Liver (tissue), 9 donors: Measurements from ENCODE around the gene FEM1B. TPM values are rescaled to one million over a fixed set of nuclear protein-coding genes. Genes with fewer than 3 reads are reported as not detected.

Experiments used
- DNase-seq: peaks from one replicate; pipeline ENCODE4 v3.0.0-alpha.2; 2017; ENCODE audit warnings: low spot score
- H3K27ac ChIP-seq, 2 donors: one replicate each; pipeline ENCODE4 v1.7.0; 2013; ENCODE audit warnings: inconsistent platforms in 2 of 2, low read length in 2 of 2, control low read depth in 1 of 2, low read depth in 1 of 2, mild to moderate bottlenecking in 1 of 2
- H3K27me3 ChIP-seq, 4 donors: one replicate each; pipeline versions ENCODE4 v1.6.1 to v1.7.0; 2013; ENCODE audit warnings: low read length in 3 of 4, inconsistent platforms in 1 of 4, mild to moderate bottlenecking in 1 of 4, moderate library complexity in 1 of 4; ENCODE audit not compliant: control insufficient read depth in 4 of 4, insufficient read depth in 4 of 4
- H3K36me3 ChIP-seq, 4 donors: one replicate each; pipeline versions ENCODE4 v1.6.1 to v1.7.0; 2013; ENCODE audit warnings: low read length in 3 of 4, mild to moderate bottlenecking in 3 of 4, low read depth in 1 of 4, moderate library complexity in 1 of 4; ENCODE audit not compliant: control insufficient read depth in 4 of 4, insufficient read depth in 3 of 4
- H3K4me1 ChIP-seq, 4 donors: one replicate each; pipeline versions ENCODE4 v1.6.1 to v1.7.0; 2013; ENCODE audit warnings: low read length in 3 of 4, mild to moderate bottlenecking in 3 of 4, moderate library complexity in 1 of 4; ENCODE audit not compliant: control insufficient read depth in 4 of 4, insufficient read depth in 4 of 4
- H3K4me3 ChIP-seq, 3 donors: one replicate each; pipeline versions ENCODE4 v1.6.1 to v1.7.0; 2013; ENCODE audit warnings: low read length in 3 of 3, control low read depth in 1 of 3, low read depth in 1 of 3, mild to moderate bottlenecking in 1 of 3
- H3K9ac ChIP-seq, 2 donors: one replicate each; pipeline ENCODE4 v1.7.0; 2013; ENCODE audit warnings: low read length in 2 of 2, mild to moderate bottlenecking in 2 of 2, moderate library complexity in 2 of 2, control low read depth in 1 of 2, low read depth in 1 of 2
- H3K9me3 ChIP-seq, 4 donors: one replicate each; pipeline versions ENCODE4 v1.6.1 to v1.7.0; 2013; ENCODE audit warnings: low read length in 3 of 4; ENCODE audit not compliant: control insufficient read depth in 4 of 4
- EGR1 ChIP-seq, 2 donors: IDR thresholded peaks; 2 replicates each; pipeline ENCODE4 v1.6.1; 2016 to 2018; ENCODE audit warnings: antibody characterized with exemption in 2 of 2, low read depth in 2 of 2
- FOXA1 ChIP-seq: IDR thresholded peaks from 2 replicates; pipeline ENCODE4 v1.6.1; 2016; ENCODE audit warnings: antibody characterized with exemption
- FOXA2 ChIP-seq: IDR thresholded peaks from 2 replicates; pipeline ENCODE4 v1.6.1; 2016; ENCODE audit warnings: antibody characterized with exemption
- GABPA ChIP-seq, 2 donors: IDR thresholded peaks in 1 of 2; conservative IDR thresholded peaks in 1 of 2; 2 replicates each; pipeline ENCODE4 v1.6.1; 2016; ENCODE audit warnings: antibody characterized with exemption in 2 of 2, mild to moderate bottlenecking in 1 of 2, moderate library complexity in 1 of 2
- HNF4A ChIP-seq, 2 donors: conservative IDR thresholded peaks; 2 replicates each; pipeline ENCODE4 v1.6.1; 2016; ENCODE audit warnings: antibody characterized with exemption in 2 of 2, mild to moderate bottlenecking in 2 of 2
- HNF4G ChIP-seq: IDR thresholded peaks from 2 replicates; pipeline ENCODE4 v1.6.1; 2016; ENCODE audit warnings: antibody characterized with exemption
- JUND ChIP-seq, 2 donors: IDR thresholded peaks; 2 replicates each; pipeline ENCODE4 v1.6.1; 2016; ENCODE audit warnings: antibody characterized with exemption in 2 of 2
- NR2F2 ChIP-seq: IDR thresholded peaks from 2 replicates; pipeline ENCODE4 v1.6.1; 2016; ENCODE audit warnings: antibody characterized with exemption
- RAD21 ChIP-seq, 2 donors: IDR thresholded peaks; 2 replicates each; pipeline ENCODE4 v1.6.1; 2016; ENCODE audit warnings: antibody characterized with exemption in 2 of 2, mild to moderate bottlenecking in 2 of 2
- RXRA ChIP-seq, 2 donors: IDR thresholded peaks; 2 replicates each; pipeline ENCODE4 v1.6.1; 2017 to 2018; ENCODE audit warnings: antibody characterized with exemption in 2 of 2, mild to moderate bottlenecking in 1 of 2
- SP1 ChIP-seq: IDR thresholded peaks from 2 replicates; pipeline ENCODE4 v1.6.1; 2018; ENCODE audit warnings: antibody characterized with exemption, mild to moderate bottlenecking
- TAF1 ChIP-seq: conservative IDR thresholded peaks from 2 replicates; pipeline ENCODE4 v1.6.1; 2016; ENCODE audit warnings: antibody characterized with exemption, mild to moderate bottlenecking
- YY1 ChIP-seq: IDR thresholded peaks from 2 replicates; pipeline ENCODE4 v1.6.1; 2016; ENCODE audit warnings: antibody characterized with exemption, mild to moderate bottlenecking
- whole genome bisulfite sequencing: extraction: QIAGEN DNeasy Blood & Tissue Kit; methylation state at CpG from one replicate; pipeline ENCODE4 v1.1.7; 2013; 5-methylcytosine and 5-hydroxymethylcytosine counted together
- polyA plus RNA-seq, 2 donors: library from polyadenylated mRNA; stranded (reverse) in 1 of 2; unstranded in 1 of 2; fragments of 200-250 nt in 1 of 2; fragments of >200 nt in 1 of 2; fragmentation: Nextera tagmentation in 1 of 2; extraction: Ambion mirVana in 1 of 2; gene quantifications; one replicate each; pipeline versions ENCODE4 v1.2.1 to v1.2.3, GENCODE V29; 2013 to 2015
- total RNA-seq, 2 donors: library from RNA; depleted of rRNA; stranded (reverse); fragments of >200 nt; gene quantifications; one replicate each; pipeline ENCODE4 v1.2.3, GENCODE V29; 2014
- TF ChIP-seq, protein P1 (sequence below): fragments of 150-350 bp; IDR thresholded peaks from 2 replicates; pipeline ENCODE4 v1.5.1; 2017; ENCODE audit warnings: improper control_type of control experiment, low read depth, low read length; ENCODE audit not compliant: missing input control
- TF ChIP-seq, protein P2 (sequence below): IDR thresholded peaks from 2 replicates; pipeline ENCODE4 v1.6.1; 2016; ENCODE audit warnings: antibody characterized with exemption
- TF ChIP-seq, protein P3 (sequence below): IDR thresholded peaks from 2 replicates; pipeline ENCODE4 v1.6.1; 2016; ENCODE audit warnings: antibody characterized with exemption, mild to moderate bottlenecking
- TF ChIP-seq, protein P4 (sequence below): IDR thresholded peaks from 2 replicates; pipeline ENCODE4 v1.6.1; 2016; ENCODE audit warnings: antibody characterized with exemption
- TF ChIP-seq, protein P5 (sequence below): IDR thresholded peaks from 2 replicates; pipeline ENCODE4 v1.6.1; 2016; ENCODE audit warnings: antibody characterized with exemption
- donor health status: healthy.
- donor health status: healthy.
- donor health status: healthy.
- donor health status: healthy.
- donor health status: healthy.

The FEM1B gene
- total and polyA plus RNA-seq, 4 donors: 6.2 to 39.5 (median 17.8) TPM

DNA sequence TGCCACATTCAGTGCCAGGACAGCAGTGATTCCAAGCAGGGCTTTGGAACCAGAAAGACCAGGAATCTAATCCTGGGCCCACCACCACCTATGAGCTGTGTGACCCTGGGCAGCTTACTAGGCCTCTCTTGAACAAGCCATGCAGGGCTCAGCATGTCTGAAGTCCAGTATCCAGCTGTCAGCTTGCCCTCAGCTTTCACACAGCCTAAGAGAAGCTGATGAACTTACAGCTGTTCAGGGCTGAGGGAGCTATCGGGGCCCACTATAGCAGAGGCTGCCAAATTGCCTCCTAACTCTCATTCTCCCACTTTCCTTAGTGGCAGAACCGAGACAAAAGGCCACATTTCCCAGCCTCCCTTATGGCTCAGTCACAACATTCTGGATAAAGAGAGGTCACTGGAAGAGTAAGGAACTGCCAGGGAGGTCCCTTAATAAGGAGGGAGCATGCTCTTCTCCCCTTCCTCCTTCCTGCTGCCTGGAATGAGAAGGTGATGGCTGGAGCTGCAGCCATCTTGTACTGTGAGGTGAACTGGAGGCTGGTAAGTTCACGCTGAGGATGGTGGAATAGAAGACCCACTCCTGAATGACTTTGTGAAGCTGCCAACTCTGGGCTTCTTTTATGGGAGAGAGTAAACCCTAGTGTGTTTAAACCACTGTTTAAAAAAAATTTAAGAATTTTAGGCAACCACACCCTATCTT, 34.5 kb downstream of the FEM1B start:
- Histone ChIP-seq H3K9ac (no peak overlapping the region), H3K27ac (no peak overlapping the region), H3K36me3 (no peaks in the 10 kb centered on the region), H3K27me3 (no peaks in the 10 kb centered on the region), H3K4me3 (no peak overlapping the region), H3K9me3 (no peaks in the 10 kb centered on the region), H3K4me1 (peaks cover 4 to 8% (median 6%) of the 10 kb centered on the region in 4 donors)
- peak; percentile 13 for DNase-seq
- no peak for TF ChIP-seq YY1
- TF ChIP-seq, protein P1, sequence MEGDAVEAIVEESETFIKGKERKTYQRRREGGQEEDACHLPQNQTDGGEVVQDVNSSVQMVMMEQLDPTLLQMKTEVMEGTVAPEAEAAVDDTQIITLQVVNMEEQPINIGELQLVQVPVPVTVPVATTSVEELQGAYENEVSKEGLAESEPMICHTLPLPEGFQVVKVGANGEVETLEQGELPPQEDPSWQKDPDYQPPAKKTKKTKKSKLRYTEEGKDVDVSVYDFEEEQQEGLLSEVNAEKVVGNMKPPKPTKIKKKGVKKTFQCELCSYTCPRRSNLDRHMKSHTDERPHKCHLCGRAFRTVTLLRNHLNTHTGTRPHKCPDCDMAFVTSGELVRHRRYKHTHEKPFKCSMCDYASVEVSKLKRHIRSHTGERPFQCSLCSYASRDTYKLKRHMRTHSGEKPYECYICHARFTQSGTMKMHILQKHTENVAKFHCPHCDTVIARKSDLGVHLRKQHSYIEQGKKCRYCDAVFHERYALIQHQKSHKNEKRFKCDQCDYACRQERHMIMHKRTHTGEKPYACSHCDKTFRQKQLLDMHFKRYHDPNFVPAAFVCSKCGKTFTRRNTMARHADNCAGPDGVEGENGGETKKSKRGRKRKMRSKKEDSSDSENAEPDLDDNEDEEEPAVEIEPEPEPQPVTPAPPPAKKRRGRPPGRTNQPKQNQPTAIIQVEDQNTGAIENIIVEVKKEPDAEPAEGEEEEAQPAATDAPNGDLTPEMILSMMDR: no peak
- TF ChIP-seq RXRA (IDR thresholded peaks at IDR 0.05): no peak
- no peak for TF ChIP-seq TAF1
- no peak for TF ChIP-seq HNF4A (conservative IDR thresholded peaks at IDR 0.05)
- no peak for TF ChIP-seq HNF4G
- WGBS: 94% methylated on average over 3 of the region's 3 CpGs

DNA sequence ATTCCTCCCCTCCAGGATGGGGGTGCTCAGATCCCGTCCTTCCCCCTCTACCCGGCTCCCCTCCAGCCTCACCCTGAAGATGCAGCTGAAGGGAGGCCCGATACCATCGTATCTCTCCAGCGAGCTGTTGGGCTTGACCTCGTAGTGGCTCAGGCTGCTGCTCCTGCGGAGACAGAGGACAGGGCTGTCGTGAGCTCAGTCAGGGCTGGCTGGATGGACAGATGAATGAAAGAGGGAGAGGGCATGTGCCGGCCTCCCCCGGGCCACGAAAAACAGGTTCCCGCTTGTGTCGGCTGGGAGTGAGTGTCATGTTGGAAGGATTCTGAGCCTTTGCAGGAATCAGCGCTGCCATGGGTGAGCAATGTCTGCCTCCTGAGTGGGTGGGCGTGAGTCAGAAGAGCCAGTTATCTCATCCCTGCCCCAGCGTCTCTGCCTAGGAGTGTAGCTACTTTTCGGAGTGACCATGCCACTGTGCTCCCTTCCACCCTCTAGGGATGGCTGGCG, 35.2 kb downstream of the FEM1B start:
- TF ChIP-seq HNF4G: no peak
- no peak for TF ChIP-seq EGR1 (IDR thresholded peaks at IDR 0.05; ENCODE audit: low read depth in 2 of 2)
- no peak for TF ChIP-seq SP1
- TF ChIP-seq RXRA (IDR thresholded peaks at IDR 0.05): no peak
- TF ChIP-seq RAD21 (IDR thresholded peaks at IDR 0.05): no peak
- no peak for TF ChIP-seq YY1
- TF ChIP-seq JUND (IDR thresholded peaks at IDR 0.05): no peak
- TF ChIP-seq, protein P2, sequence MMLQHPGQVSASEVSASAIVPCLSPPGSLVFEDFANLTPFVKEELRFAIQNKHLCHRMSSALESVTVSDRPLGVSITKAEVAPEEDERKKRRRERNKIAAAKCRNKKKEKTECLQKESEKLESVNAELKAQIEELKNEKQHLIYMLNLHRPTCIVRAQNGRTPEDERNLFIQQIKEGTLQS: no peak
- TF ChIP-seq GABPA (IDR thresholded peaks at IDR 0.05 in 1 of 2, conservative IDR thresholded peaks at IDR 0.05 in 1 of 2): no peak
- TF ChIP-seq, protein P1: no peak
- no peak for TF ChIP-seq HNF4A (conservative IDR thresholded peaks at IDR 0.05)
- TF ChIP-seq, protein P3, sequence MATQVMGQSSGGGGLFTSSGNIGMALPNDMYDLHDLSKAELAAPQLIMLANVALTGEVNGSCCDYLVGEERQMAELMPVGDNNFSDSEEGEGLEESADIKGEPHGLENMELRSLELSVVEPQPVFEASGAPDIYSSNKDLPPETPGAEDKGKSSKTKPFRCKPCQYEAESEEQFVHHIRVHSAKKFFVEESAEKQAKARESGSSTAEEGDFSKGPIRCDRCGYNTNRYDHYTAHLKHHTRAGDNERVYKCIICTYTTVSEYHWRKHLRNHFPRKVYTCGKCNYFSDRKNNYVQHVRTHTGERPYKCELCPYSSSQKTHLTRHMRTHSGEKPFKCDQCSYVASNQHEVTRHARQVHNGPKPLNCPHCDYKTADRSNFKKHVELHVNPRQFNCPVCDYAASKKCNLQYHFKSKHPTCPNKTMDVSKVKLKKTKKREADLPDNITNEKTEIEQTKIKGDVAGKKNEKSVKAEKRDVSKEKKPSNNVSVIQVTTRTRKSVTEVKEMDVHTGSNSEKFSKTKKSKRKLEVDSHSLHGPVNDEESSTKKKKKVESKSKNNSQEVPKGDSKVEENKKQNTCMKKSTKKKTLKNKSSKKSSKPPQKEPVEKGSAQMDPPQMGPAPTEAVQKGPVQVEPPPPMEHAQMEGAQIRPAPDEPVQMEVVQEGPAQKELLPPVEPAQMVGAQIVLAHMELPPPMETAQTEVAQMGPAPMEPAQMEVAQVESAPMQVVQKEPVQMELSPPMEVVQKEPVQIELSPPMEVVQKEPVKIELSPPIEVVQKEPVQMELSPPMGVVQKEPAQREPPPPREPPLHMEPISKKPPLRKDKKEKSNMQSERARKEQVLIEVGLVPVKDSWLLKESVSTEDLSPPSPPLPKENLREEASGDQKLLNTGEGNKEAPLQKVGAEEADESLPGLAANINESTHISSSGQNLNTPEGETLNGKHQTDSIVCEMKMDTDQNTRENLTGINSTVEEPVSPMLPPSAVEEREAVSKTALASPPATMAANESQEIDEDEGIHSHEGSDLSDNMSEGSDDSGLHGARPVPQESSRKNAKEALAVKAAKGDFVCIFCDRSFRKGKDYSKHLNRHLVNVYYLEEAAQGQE: no peak
- no peak for TF ChIP-seq TAF1
- no peak for TF ChIP-seq NR2F2
- TF ChIP-seq, protein P4, sequence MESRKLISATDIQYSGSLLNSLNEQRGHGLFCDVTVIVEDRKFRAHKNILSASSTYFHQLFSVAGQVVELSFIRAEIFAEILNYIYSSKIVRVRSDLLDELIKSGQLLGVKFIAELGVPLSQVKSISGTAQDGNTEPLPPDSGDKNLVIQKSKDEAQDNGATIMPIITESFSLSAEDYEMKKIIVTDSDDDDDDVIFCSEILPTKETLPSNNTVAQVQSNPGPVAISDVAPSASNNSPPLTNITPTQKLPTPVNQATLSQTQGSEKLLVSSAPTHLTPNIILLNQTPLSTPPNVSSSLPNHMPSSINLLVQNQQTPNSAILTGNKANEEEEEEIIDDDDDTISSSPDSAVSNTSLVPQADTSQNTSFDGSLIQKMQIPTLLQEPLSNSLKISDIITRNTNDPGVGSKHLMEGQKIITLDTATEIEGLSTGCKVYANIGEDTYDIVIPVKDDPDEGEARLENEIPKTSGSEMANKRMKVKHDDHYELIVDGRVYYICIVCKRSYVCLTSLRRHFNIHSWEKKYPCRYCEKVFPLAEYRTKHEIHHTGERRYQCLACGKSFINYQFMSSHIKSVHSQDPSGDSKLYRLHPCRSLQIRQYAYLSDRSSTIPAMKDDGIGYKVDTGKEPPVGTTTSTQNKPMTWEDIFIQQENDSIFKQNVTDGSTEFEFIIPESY: no peak
- TF ChIP-seq, protein P5, sequence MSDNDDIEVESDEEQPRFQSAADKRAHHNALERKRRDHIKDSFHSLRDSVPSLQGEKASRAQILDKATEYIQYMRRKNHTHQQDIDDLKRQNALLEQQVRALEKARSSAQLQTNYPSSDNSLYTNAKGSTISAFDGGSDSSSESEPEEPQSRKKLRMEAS: no peak
- no peak for TF ChIP-seq FOXA2
- TF ChIP-seq FOXA1: no peak
- Histone ChIP-seq H3K9ac (no peak overlapping the region), H3K27ac (no peak overlapping the region), H3K9me3 (no peaks in the 10 kb centered on the region), H3K4me1 (peaks cover 4 to 8% (median 6%) of the 10 kb centered on the region in 4 donors), H3K4me3 (no peak overlapping the region), H3K36me3 (no peaks in the 10 kb centered on the region), H3K27me3 (no peaks in the 10 kb centered on the region)
- 91% methylated on average over 18 of the region's 18 CpGs for WGBS
- peak; percentile 22 for DNase-seq
